Neural crest cell (in vitro differentiated cells): Measurements from ENCODE around the gene CNTN4. TPM values are rescaled to one million over a fixed set of nuclear protein-coding genes. Genes with fewer than 3 reads are reported as not detected.

ENCODE experiments used
- DNase-seq: peaks from one replicate; pipeline ENCODE4 v3.0.0; 2021; ENCODE audit warnings: low read depth, mixed read lengths, low spot score
- H3K27ac Mint-ChIP-seq: one replicate; pipeline ENCODE4 v1.8.0; 2021; ENCODE audit warnings: mild to moderate bottlenecking, mixed read lengths; ENCODE audit not compliant: unreplicated experiment
- H3K27me3 Mint-ChIP-seq: 2 replicates; pipeline ENCODE4 v1.8.0; 2021; ENCODE audit warnings: low read depth, mild to moderate bottlenecking, mixed read lengths
- H3K36me3 Mint-ChIP-seq: 2 replicates; pipeline ENCODE4 v1.8.0; 2021; ENCODE audit warnings: low read depth, mild to moderate bottlenecking, mixed read lengths
- H3K4me1 Mint-ChIP-seq: 2 replicates; pipeline ENCODE4 v1.8.0; 2021; ENCODE audit warnings: mixed read lengths
- H3K4me3 Mint-ChIP-seq: one replicate; pipeline ENCODE4 v1.8.0; 2021; ENCODE audit warnings: mild to moderate bottlenecking, mixed read lengths
- H3K9me3 Mint-ChIP-seq: 2 replicates; pipeline ENCODE4 v1.8.0; 2021; ENCODE audit warnings: mixed read lengths
- total RNA-seq: library from RNA; stranded (reverse); gene quantifications from 2 replicates; pipeline ENCODE4 v1.2.1, GENCODE V29; 2021
- TF ChIP-seq, protein P1 (sequence below): fragments of 200-600 bp; sonication (generic); conservative IDR thresholded peaks from 2 replicates; pipeline ENCODE4 v1.5.0; 2021; ENCODE audit warnings: antibody characterized with exemption, mild to moderate bottlenecking

Gene CNTN4
- total RNA-seq, 1 donor from 2014 or later: 2.9 TPM

GRCh38 chr3:2099028-2099671, 484 bp downstream of the CNTN4 start:
- no peaks in the 10 kb centered on the region for H3K9me3 Mint-ChIP-seq

DNA sequence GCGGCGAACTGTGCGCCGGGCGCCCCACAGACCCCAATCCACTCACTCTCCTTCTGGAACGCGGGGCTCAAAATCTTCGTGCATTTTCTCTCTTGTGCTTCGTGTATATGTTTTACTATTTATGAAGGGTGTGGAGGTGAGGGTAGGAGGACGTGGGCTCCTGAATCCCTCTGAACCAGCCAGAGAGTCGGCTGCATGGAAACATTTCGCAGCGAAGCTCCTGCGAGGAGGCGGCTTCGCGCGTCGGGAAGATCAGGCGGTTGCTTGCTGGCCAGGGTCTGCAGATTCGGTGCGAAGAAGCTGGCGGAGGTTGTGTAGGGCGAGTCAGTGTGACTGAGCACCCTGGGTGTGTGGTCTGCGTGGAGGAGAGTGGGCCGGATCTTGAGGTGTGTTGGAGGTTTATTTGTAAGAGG, 1.1 kb downstream of the CNTN4 start:
- no peaks in the 10 kb centered on the region for H3K9me3 Mint-ChIP-seq

More at GRCh38 chr3:2099028-2099671, 484 bp downstream of the CNTN4 start:
- peak; percentile 28 for DNase-seq
- Mint-ChIP-seq H3K4me1 (peaks cover 13% of the 10 kb centered on the region), H3K27me3 (peaks cover 93% of the 10 kb centered on the region), H3K4me3 (peak overlapping the region; percentile 76), H3K27ac (no peak overlapping the region), H3K36me3 (no peaks in the 10 kb centered on the region)
- TF ChIP-seq, protein P1, sequence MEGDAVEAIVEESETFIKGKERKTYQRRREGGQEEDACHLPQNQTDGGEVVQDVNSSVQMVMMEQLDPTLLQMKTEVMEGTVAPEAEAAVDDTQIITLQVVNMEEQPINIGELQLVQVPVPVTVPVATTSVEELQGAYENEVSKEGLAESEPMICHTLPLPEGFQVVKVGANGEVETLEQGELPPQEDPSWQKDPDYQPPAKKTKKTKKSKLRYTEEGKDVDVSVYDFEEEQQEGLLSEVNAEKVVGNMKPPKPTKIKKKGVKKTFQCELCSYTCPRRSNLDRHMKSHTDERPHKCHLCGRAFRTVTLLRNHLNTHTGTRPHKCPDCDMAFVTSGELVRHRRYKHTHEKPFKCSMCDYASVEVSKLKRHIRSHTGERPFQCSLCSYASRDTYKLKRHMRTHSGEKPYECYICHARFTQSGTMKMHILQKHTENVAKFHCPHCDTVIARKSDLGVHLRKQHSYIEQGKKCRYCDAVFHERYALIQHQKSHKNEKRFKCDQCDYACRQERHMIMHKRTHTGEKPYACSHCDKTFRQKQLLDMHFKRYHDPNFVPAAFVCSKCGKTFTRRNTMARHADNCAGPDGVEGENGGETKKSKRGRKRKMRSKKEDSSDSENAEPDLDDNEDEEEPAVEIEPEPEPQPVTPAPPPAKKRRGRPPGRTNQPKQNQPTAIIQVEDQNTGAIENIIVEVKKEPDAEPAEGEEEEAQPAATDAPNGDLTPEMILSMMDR: no peak

DNA sequence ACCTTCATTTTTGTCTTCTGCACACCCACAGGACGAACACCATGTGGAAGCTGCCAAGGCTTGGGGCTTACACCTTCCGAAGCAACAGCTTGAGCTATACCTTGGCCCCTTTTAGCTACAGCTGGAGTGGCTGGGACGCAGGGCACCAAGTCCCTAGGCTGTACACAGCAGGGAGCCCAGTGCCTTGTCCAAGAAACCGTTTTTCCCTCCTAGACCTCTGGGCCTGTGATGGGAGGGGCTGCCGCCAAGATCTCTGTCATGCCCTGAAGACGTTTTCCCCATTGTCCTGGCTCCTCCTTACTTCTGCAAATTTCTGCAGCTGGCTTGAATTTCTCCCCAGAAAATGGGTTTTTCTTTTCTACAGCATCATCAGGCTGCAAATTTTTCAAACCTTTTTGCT, 7.8 kb downstream of the CNTN4 start:
- Mint-ChIP-seq H3K9me3 (peaks cover 10% of the 10 kb centered on the region), H3K27me3 (peaks cover 44% of the 10 kb centered on the region), H3K4me3 (no peak overlapping the region), H3K36me3 (no peaks in the 10 kb centered on the region), H3K4me1 (no peaks in the 10 kb centered on the region), H3K27ac (no peak overlapping the region)
- TF ChIP-seq, protein P1: no peak
- no peak for DNase-seq

More for the DNA sequence above, 1.1 kb downstream of the CNTN4 start:
- DNase-seq: peak; percentile 6
- Mint-ChIP-seq H3K36me3 (no peaks in the 10 kb centered on the region), H3K4me3 (peak overlapping the region; percentile 84), H3K27me3 (peaks cover 93% of the 10 kb centered on the region), H3K4me1 (peaks cover 13% of the 10 kb centered on the region), H3K27ac (no peak overlapping the region)
- TF ChIP-seq, protein P1: no peak

DNA sequence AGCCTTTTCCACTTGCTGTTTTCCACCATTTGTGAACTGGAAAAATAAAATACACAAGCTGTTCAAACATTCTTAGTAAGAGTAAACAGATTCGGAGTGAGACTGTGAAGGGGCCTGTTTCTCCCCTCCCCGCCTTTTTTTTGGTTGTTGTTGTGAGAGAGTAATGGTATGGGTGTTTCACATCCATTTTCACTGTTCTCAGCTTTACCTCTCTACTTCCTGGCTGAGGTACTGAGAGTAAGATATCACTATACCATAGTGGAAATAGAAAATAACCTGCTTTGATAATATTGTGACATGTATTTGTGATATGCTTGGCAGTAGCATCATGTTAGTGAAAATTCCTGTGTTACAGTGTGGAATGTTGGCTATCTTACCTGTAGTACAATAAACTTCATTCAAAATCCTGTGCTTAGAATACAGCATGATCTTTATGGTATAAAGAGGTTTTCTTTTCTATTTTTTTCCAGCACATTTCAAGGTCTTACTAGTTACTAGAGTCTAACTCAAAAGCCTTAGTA, 12.0 kb downstream of the CNTN4 start:
- Mint-ChIP-seq H3K36me3 (no peaks in the 10 kb centered on the region), H3K4me1 (no peaks in the 10 kb centered on the region), H3K9me3 (peaks cover 5% of the 10 kb centered on the region), H3K27me3 (peaks cover 9% of the 10 kb centered on the region), H3K27ac (no peak overlapping the region), H3K4me3 (no peak overlapping the region)
- no peak for DNase-seq
- TF ChIP-seq, protein P1: no peak

- H3K36me3 Mint-ChIP-seq: no peaks in the 10 kb centered on the region
- no peak overlapping the region for H3K27ac Mint-ChIP-seq
- TF ChIP-seq, protein P1: no peak
- H3K4me3 Mint-ChIP-seq: no peak overlapping the region
- H3K9me3 Mint-ChIP-seq: no peaks in the 10 kb centered on the region
- no peaks in the 10 kb centered on the region for H3K27me3 Mint-ChIP-seq
- H3K4me1 Mint-ChIP-seq: no peaks in the 10 kb centered on the region
- no peak for DNase-seq
These were observed 16.1 kb downstream of the CNTN4 start for GRCh38 chr3:2114617-2115275.
